B cell (primary cell): ENCODE data around the gene ELANE. TPM values are rescaled to one million over a fixed set of nuclear protein-coding genes. Genes with fewer than 3 reads are reported as not detected.

Experiments
- ATAC-seq: fragments of 200-7000 bp; cut with Tn5 transposase; one replicate; pipeline ENCODE4 v1.10.0; 2021; ENCODE audit warnings: low read depth, mild to moderate bottlenecking, moderate number of reproducible peaks, moderate library complexity
- CTCF ChIA-PET: fragments of 350-600 bp; sonication (Branson Sonifier 250); formaldehyde crosslinking; loops from one replicate; lab custom pipeline; 2021; ENCODE audit warnings: antibody characterized with exemption, inconsistent platforms; lab: Charles Lee
- POLR2A ChIA-PET: fragments of 350-600 bp; sonication (Branson Sonifier 250); formaldehyde crosslinking; loops from one replicate; lab custom pipeline; 2021; ENCODE audit warnings: antibody characterized with exemption; lab: Charles Lee
- DNase-seq: peaks from one replicate; pipeline ENCODE4 v3.0.0; 2013
- H2AFZ ChIP-seq: 2 replicates; pipeline ENCODE4 v1.6.1; 2012; ENCODE audit warnings: mild to moderate bottlenecking, low read depth, low read length; ENCODE audit not compliant: insufficient read depth, poor library complexity, severe bottlenecking
- H3K27ac ChIP-seq, 2 donors: 1 replicate in 1 of 2; 2 replicates in 1 of 2; pipeline ENCODE4 v1.5.1; 2012 to 2013; ENCODE audit warnings: low read length in 2 of 2, mild to moderate bottlenecking in 2 of 2, moderate library complexity in 1 of 2
- H3K27me3 ChIP-seq, 4 experiments: fragments of 200-600 bp in 1 of 4; sonication (generic) in 1 of 4; replicated peaks in 1 of 4; 1 replicate in 2 of 4; 2 replicates in 2 of 4; pipeline versions ENCODE4 v1.6.1 to v1.7.0; 2013 to 2016; ENCODE audit warnings: low read length in 3 of 4, mild to moderate bottlenecking in 2 of 4, mixed read lengths in 1 of 4, moderate library complexity in 1 of 4; ENCODE audit not compliant: insufficient read depth in 4 of 4, control insufficient read depth in 3 of 4; ENCODE audit errors: control extremely low read depth in 1 of 4
- H3K36me3 ChIP-seq, 2 experiments: replicated peaks in 1 of 2; 1 replicate in 1 of 2; 2 replicates in 1 of 2; pipeline versions ENCODE4 v1.6.1 to v1.7.1; 2013; ENCODE audit warnings: low read length in 1 of 2; ENCODE audit not compliant: insufficient read depth in 2 of 2, control insufficient read depth in 1 of 2; ENCODE audit errors: control extremely low read depth in 1 of 2, extremely low read depth in 1 of 2
- H3K4me1 ChIP-seq, 2 donors: fragments of 200-600 bp in 1 of 2; sonication (generic) in 1 of 2; 1 replicate in 1 of 2; 2 replicates in 1 of 2; pipeline versions ENCODE4 v1.5.1 to v1.6.1; 2013 to 2017; ENCODE audit warnings: low read length in 2 of 2; ENCODE audit not compliant: control insufficient read depth in 2 of 2, insufficient read depth in 2 of 2
- H3K4me2 ChIP-seq: replicated peaks from 2 replicates; pipeline ENCODE3; 2012; ENCODE audit warnings: mild to moderate bottlenecking, low read depth, low read length; ENCODE audit not compliant: poor library complexity, severe bottlenecking
- H3K4me3 ChIP-seq, 5 experiments: fragments of 200-600 bp in 1 of 5; sonication (generic) in 1 of 5; 1 replicate in 3 of 5; 2 replicates in 2 of 5; pipeline versions ENCODE4 v1.5.1 to v1.7.0; 2011 to 2016; ENCODE audit warnings: low read length in 4 of 5, mild to moderate bottlenecking in 4 of 5, low read depth in 2 of 5, control low read depth in 1 of 5, moderate library complexity in 1 of 5; ENCODE audit not compliant: insufficient read depth in 1 of 5; ENCODE audit errors: control extremely low read depth in 1 of 5, extremely low read depth in 1 of 5
- H3K79me2 ChIP-seq: fragments of 200-600 bp; sonication (generic); one replicate; pipeline ENCODE4 v1.6.0; 2016; ENCODE audit warnings: low read length; ENCODE audit not compliant: control insufficient read depth, insufficient read depth
- H3K9ac ChIP-seq: fragments of 200-600 bp; sonication (generic); 2 replicates; pipeline ENCODE4 v1.6.1; 2017; ENCODE audit warnings: mild to moderate bottlenecking, low read length, moderate library complexity
- H3K9me3 ChIP-seq, 3 donors: one replicate each; pipeline versions ENCODE4 v1.6.1 to v1.7.1; 2013; ENCODE audit warnings: low read length in 2 of 3; ENCODE audit not compliant: control insufficient read depth in 2 of 3, insufficient read depth in 1 of 3; ENCODE audit errors: control extremely low read depth in 1 of 3
- H4K20me1 ChIP-seq: 2 replicates; pipeline ENCODE4 v1.6.0; 2012; ENCODE audit warnings: mild to moderate bottlenecking, low read length; ENCODE audit not compliant: insufficient read depth, control insufficient read depth, poor library complexity, severe bottlenecking
- H3K27ac Mint-ChIP-seq: one replicate; pipeline ENCODE4 v1.8.0; 2021; ENCODE audit warnings: mixed read lengths
- H3K27me3 Mint-ChIP-seq: one replicate; pipeline ENCODE4 v1.8.0; 2021; ENCODE audit warnings: mixed read lengths
- H3K4me1 Mint-ChIP-seq: one replicate; pipeline ENCODE4 v1.8.0; 2021; ENCODE audit warnings: mixed read lengths
- H3K4me3 Mint-ChIP-seq: one replicate; pipeline ENCODE4 v1.8.0; 2021; ENCODE audit warnings: mixed read lengths
- H3K9me3 Mint-ChIP-seq: one replicate; pipeline ENCODE4 v1.8.0; 2022; ENCODE audit warnings: mixed read lengths; ENCODE audit not compliant: insufficient read depth
- CTCF ChIP-seq: fragments of 200-600 bp; IDR thresholded peaks from one replicate; pipeline ENCODE4 v1.8.0; 2022; ENCODE audit warnings: antibody characterized with exemption, mild to moderate bottlenecking
- EZH2 ChIP-seq: IDR thresholded peaks from 2 replicates; pipeline ENCODE4 v1.6.1; 2012; ENCODE audit warnings: borderline replicate concordance, low read depth, mild to moderate bottlenecking, moderate library complexity, low read length; ENCODE audit not compliant: insufficient read depth, poor library complexity, severe bottlenecking
- WGBS: methylation state at CpG from one replicate; pipeline ENCODE4 v1.1.5; 2013; ENCODE audit warnings: missing lambda C conversion rate; ENCODE audit not compliant: insufficient coverage; 5-methylcytosine and 5-hydroxymethylcytosine counted together
- intact Hi-C: fragments of 100-400 bp; cut with micrococcal nuclease; formaldehyde crosslinking; loops from one replicate; pipeline ENCODE4 v1.10.0; 2022
- polyA plus RNA-seq: library from polyadenylated mRNA; depleted of rRNA; stranded (reverse); fragments of >200 nt; gene quantifications from 2 replicates; pipeline ENCODE4 v1.2.3, GENCODE V29; 2012
- total RNA-seq, 2 donors: library from RNA; stranded (reverse); fragments of 120-200 nt in 1 of 2; gene quantifications; 1 replicate in 1 of 2; 2 replicates in 1 of 2; pipeline versions ENCODE4 v1.2.3 to v1.2.4, GENCODE V29; 2013 to 2022

ELANE gene
- total and polyA plus RNA-seq, 2 donors (not counting 1 experiment from before 2014, with no cell fraction given) = 0.18 TPM; not detected in 1

GRCh38 chr19:883661-884211, 31.6 kb downstream of the ELANE start:
- no peaks in the 10 kb centered on the region for H3K27me3 Mint-ChIP-seq

More at GRCh38 chr19:883661-884211, 31.6 kb downstream of the ELANE start:
- intact Hi-C loops = no loop called here
- TF ChIP-seq CTCF (no peak), EZH2 (no peak)
- peak; percentile 36 for ATAC-seq
- Histone ChIP-seq H3K36me3 (peaks cover 0 to 75% of the 10 kb centered on the region in 2 experiments), H3K4me1 (peaks cover 0 to 11% of the 10 kb centered on the region in 2 donors), H3K9ac (no peak overlapping the region), H2AFZ (no peak overlapping the region), H3K9me3 (no peaks in the 10 kb centered on the region), H3K4me2 (no peak overlapping the region), H3K27me3 (no peaks in the 10 kb centered on the region), H3K4me3 (no peak overlapping the region), H3K27ac (no peak overlapping the region), H4K20me1 (peaks cover 51% of the 10 kb centered on the region), H3K79me2 (peaks cover 58% of the 10 kb centered on the region)
- ChIA-PET POLR2A (interaction anchor here (0.7 kb wide), 1 partner anchor 20 kb away, joined by 6 read pairs; no protein-coding TSS in a partner anchor), CTCF (interaction anchor here (1.2 kb wide), 1 partner anchor 36 kb away, joined by 3 read pairs; no protein-coding TSS in a partner anchor)
- H3K9me3 Mint-ChIP-seq = no peaks in the 10 kb centered on the region
- H3K27ac Mint-ChIP-seq = no peak overlapping the region
- no peak for DNase-seq
- H3K4me1 Mint-ChIP-seq = no peaks in the 10 kb centered on the region
- WGBS = 94% methylated on average over 22 of the region's 22 CpGs
- H3K4me3 Mint-ChIP-seq = no peak overlapping the region
